Ramos (cell line): ENCODE results near the gene GRB7.
"Not testable (repeated sequence)": the region's sequence is repeated elsewhere in the genome, so short reads cannot be mapped to it uniquely, and the experiment has no call there.

Experiments used
- in situ Hi-C: fragments of 300-500 bp; cut with MboI; formaldehyde crosslinking; loops from one replicate; pipeline ENCODE4 v1.14.3; 2022; ENCODE audit warnings: low sequenced_read_pairs; ENCODE audit not compliant: unreplicated experiment

The GRB7 gene

GRCh38 chr17:39763051-39763820, 25.5 kb downstream of the GRB7 start:
- in situ Hi-C loops = no loop called here

- in situ Hi-C loops = not testable (repeated sequence)
Measured at GRCh38 chr17:39764171-39764570, 26.4 kb downstream of the GRB7 start.

GRCh38 chr17:39765175-39765574, 27.4 kb downstream of the GRB7 start:
- in situ Hi-C loops = no loop called here

GRCh38 chr17:39765766-39766165, 28.0 kb downstream of the GRB7 start:
- in situ Hi-C loops = no loop called here

GRCh38 chr17:39767147-39767546, 29.4 kb downstream of the GRB7 start:
- in situ Hi-C loops = no loop called here

GRCh38 chr17:39769974-39770587, 32.3 kb downstream of the GRB7 start:
- in situ Hi-C loops = no loop called here

- in situ Hi-C loops = no loop called here
Measured at GRCh38 chr17:39772415-39772814, 34.7 kb downstream of the GRB7 start.

- in situ Hi-C loops = no loop called here
Measured at GRCh38 chr17:39772987-39773934, 35.5 kb downstream of the GRB7 start.

GRCh38 chr17:39774047-39774446, 36.3 kb downstream of the GRB7 start:
- in situ Hi-C loops = no loop called here

- in situ Hi-C loops = no loop called here
Measured at GRCh38 chr17:39775031-39775430, 37.3 kb downstream of the GRB7 start.

- in situ Hi-C loops = no loop called here
Measured at GRCh38 chr17:39776252-39776651, 38.5 kb downstream of the GRB7 start.

- in situ Hi-C loops = no loop called here
Measured at GRCh38 chr17:39777534-39778365, 40.0 kb downstream of the GRB7 start.

- in situ Hi-C loops = no loop called here
Measured at GRCh38 chr17:39781031-39781860, 43.5 kb downstream of the GRB7 start.

- in situ Hi-C loops = no loop called here
Measured at GRCh38 chr17:39781861-39782213, 44.1 kb downstream of the GRB7 start.

GRCh38 chr17:39782481-39782880, 44.7 kb downstream of the GRB7 start:
- in situ Hi-C loops = no loop called here

- in situ Hi-C loops = no loop called here
Measured at GRCh38 chr17:39782980-39783379, 45.2 kb downstream of the GRB7 start.

- in situ Hi-C loops = no loop called here
Measured at GRCh38 chr17:39787041-39787440, 49.3 kb downstream of the GRB7 start.

GRCh38 chr17:39787743-39788484, 50.2 kb downstream of the GRB7 start:
- in situ Hi-C loops = no loop called here
